Glomerular visceral epithelial cell (primary cell): ENCODE results near the gene C6orf136.

ENCODE experiments used
- DNase-seq: peaks from one replicate; pipeline ENCODE4 v3.0.0-alpha.2; 2016; ENCODE audit errors: extremely low spot score

The C6orf136 gene

DNA sequence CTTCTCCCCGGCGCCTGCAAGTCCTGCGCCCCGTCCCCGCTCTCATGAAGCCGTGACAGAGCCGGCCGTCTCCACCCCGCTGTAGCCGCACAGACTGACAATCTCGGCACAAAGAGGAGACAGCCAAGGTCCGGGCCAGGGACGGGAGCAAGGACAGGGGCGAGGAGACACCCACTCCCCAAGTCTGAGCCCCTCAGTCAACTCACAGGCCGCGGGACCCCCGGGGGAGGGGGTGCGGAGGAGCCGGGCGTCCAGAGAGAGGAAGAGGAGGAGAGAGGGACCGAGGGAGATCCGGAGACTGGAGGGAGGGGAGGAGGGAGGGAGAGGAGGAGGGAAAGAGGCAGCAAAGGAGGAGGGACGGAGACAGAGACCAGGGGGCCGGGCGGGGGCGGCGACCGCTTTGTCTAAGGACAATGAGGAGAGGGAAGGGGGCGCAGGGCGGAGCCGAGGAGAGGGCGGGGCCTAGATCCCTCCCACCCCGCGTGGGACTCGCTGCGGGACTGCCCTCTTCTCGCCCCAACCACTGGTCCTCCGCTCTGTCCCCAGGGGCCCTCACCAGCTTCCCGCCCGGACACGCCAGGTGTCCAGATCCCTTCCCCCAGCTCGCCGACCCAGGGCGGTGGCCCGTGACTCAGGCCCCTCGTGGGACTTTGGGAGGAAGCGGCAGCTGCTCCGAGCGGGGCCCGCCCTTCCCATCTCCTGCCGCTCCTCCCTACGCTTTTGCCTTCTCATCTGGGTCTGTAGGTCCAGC, 40.1 kb downstream of the C6orf136 start:
- DNase-seq, result peak; percentile 99

GRCh38 chr6:30687659-30688431, 40.9 kb downstream of the C6orf136 start:
- no peak for DNase-seq

GRCh38 chr6:30688569-30688968, 41.6 kb downstream of the C6orf136 start:
- no peak for DNase-seq

DNA sequence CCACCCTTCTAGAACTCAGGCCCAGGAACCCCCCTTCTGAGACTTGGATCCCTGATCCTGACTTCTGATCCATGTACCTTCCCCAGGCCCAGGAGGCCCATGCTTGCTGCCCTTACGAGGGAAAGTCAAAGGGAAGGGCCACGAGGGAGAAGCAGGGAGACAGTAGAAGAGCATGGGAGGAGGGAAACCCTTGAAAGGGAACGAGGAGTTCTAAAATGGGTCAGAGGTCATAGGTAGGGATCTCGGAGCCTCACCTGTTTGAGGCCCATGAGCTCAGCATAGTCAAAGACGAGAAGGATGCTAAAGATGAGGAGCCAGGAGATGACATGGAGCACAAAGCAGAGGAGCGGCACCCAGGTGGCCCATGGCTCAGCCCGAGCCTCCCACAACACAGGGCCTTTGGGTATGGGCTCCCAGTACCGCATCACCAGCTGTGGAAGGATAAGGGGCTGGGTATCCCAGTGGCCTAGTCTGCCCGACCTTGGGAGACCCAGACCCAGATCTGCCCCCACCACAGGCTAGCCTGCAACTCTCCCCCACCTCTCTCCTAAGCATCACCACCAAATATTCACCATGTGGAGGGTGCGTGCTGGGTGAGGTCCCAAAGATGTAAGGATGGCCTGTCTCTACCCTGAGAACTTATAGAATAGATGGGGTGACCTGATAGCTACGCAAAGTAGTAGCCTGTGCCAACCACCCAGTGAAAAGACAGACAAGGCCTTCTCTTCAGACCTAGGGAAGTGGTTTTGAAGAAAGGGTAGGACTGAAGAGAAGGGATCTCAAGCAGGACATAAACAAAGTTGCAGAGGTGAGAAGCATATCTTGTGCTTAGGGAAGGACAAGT, 42.3 kb downstream of the C6orf136 start:
- no peak for DNase-seq

DNA sequence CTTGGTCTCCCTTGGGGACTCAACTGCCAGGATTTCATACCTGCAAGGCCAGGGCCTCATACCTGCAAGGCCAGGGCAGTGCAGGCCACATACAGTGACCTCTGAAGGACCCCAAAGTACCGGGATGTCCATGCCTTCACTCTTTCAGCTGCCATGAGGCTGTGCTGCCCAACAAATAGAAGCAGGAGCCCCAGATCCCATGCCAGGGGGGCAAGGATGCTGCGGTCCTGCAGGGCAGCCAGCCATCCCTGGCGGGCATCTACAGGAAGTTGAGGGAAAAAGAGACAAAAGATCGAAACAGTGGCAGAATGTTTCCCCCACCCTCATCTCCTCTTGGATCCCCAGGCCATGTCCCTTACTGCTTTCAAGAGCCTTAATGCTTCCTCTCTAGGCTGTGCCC, 43.1 kb downstream of the C6orf136 start:
- no peak for DNase-seq

DNA sequence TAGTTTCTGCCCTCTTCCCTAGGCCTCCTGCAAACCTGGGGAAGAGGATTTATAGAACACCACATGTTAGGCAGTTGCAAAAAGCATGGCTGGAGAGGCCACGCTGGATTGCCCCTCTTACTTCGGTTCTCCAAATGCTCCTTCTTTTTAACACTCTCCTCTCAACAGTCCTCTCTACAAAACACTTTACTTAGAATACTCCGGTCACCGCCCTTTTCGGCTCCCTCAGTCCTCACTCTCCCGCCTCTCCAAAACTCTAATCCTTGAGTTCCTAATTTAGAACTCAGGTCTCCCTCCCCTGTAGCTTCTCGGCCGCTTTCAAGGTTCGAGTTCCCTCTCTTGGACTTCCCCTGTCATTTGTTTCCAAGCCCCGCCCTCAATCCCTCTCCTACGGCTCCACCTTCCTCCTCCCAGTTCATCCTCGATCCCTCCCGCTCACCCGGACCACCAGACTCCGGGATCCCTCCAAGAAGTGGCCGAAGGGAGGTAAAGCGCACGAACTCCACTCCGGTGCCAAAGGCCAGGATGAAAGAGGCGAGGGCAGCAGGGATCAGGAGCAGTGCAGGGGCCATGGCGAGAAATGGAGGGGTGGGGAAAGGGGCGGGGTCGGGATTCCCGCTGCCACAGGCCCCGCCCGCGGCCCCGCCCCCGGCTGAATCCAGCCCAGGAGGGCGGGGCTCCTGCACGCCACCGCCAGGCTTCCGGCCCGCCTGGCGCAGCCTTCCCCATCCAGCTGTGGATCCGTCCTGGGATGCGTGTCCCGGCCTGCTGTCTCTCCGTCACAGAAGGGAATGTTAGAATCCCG, 43.7 kb downstream of the C6orf136 start, which contains the start of gene NRM:
NRM (minus strand) TSS at position 582 of the 805 bp plus-strand sequence; CDS start at position 572, 10 bp downstream.
- DNase-seq, result peak; percentile 91

GRCh38 chr6:30691208-30691847, 44.4 kb downstream of the C6orf136 start:
- no peak for DNase-seq

- DNase-seq, result no peak
These were observed 49.5 kb downstream of the C6orf136 start for GRCh38 chr6:30696432-30696831.

GRCh38 chr6:30700340-30700739, 53.4 kb downstream of the C6orf136 start:
- no peak for DNase-seq
